CD4-positive, alpha-beta memory T cell (primary cell): ENCODE measurements around the gene ACOXL. TPM values are rescaled to one million over a fixed set of nuclear protein-coding genes. Genes with fewer than 3 reads are reported as not detected.

Experiments
- CTCF ChIA-PET: fragments of 350-600 bp; sonication (Branson Sonifier 250); formaldehyde crosslinking; loops from one replicate; lab custom pipeline; 2021; ENCODE audit warnings: inconsistent platforms; ENCODE audit not compliant: partially characterized antibody; lab: Charles Lee
- POLR2A ChIA-PET: fragments of 350-600 bp; sonication (Branson Sonifier 250); formaldehyde crosslinking; loops from one replicate; lab custom pipeline; 2021; ENCODE audit not compliant: partially characterized antibody; lab: Charles Lee
- DNase-seq, 5 donors: peaks; one replicate each; pipeline versions ENCODE4 v3.0.0 to v3.0.0-alpha.2; 2020 to 2022; ENCODE audit warnings: mixed read lengths in 1 of 5
- H3K27ac ChIP-seq: one replicate; pipeline ENCODE4 v1.7.0; 2013; ENCODE audit warnings: low read depth, low read length
- H3K27me3 ChIP-seq: 2 replicates; pipeline ENCODE4 v1.7.0; 2013; ENCODE audit warnings: mild to moderate bottlenecking, low read length, moderate library complexity; ENCODE audit not compliant: insufficient read depth
- H3K36me3 ChIP-seq: 2 replicates; pipeline ENCODE4 v1.7.0; 2013; ENCODE audit warnings: mild to moderate bottlenecking, low read length, moderate library complexity; ENCODE audit not compliant: insufficient read depth
- H3K4me1 ChIP-seq: 2 replicates; pipeline ENCODE4 v1.7.0; 2013; ENCODE audit warnings: mild to moderate bottlenecking, low read length, moderate library complexity; ENCODE audit not compliant: insufficient read depth
- H3K4me3 ChIP-seq, 2 donors: one replicate each; pipeline ENCODE4 v1.7.0; 2013; ENCODE audit warnings: low read length in 2 of 2, mild to moderate bottlenecking in 1 of 2
- H3K9me3 ChIP-seq, 2 donors: one replicate each; pipeline ENCODE4 v1.7.0; 2013; ENCODE audit warnings: low read length in 2 of 2, control low read depth in 1 of 2; ENCODE audit not compliant: control insufficient read depth in 1 of 2
- H3K27ac Mint-ChIP-seq, 7 donors: one replicate each; pipeline ENCODE4 v1.8.0; 2020 to 2021; ENCODE audit warnings: mixed read lengths in 7 of 7, mild to moderate bottlenecking in 6 of 7, inconsistent platforms in 3 of 7, moderate library complexity in 3 of 7
- H3K27me3 Mint-ChIP-seq, 2 donors: one replicate each; pipeline ENCODE4 v1.8.0; 2020 to 2021; ENCODE audit warnings: mixed read lengths in 2 of 2
- H3K36me3 Mint-ChIP-seq, 2 donors: one replicate each; pipeline ENCODE4 v1.8.0; 2020 to 2021; ENCODE audit warnings: mixed read lengths in 2 of 2, inconsistent platforms in 1 of 2, mild to moderate bottlenecking in 1 of 2
- H3K4me1 Mint-ChIP-seq, 4 donors: one replicate each; pipeline ENCODE4 v1.8.0; 2020 to 2021; ENCODE audit warnings: mixed read lengths in 4 of 4, mild to moderate bottlenecking in 1 of 4
- H3K4me3 Mint-ChIP-seq, 8 donors: one replicate each; pipeline ENCODE4 v1.8.0; 2020 to 2021; ENCODE audit warnings: mixed read lengths in 8 of 8, mild to moderate bottlenecking in 7 of 8, moderate library complexity in 6 of 8, inconsistent platforms in 3 of 8
- H3K9me3 Mint-ChIP-seq, 8 donors: one replicate each; pipeline ENCODE4 v1.8.0; 2020 to 2021; ENCODE audit warnings: mixed read lengths in 8 of 8, mild to moderate bottlenecking in 5 of 8, inconsistent platforms in 3 of 8, moderate library complexity in 1 of 8
- intact Hi-C: fragments of 100-400 bp; cut with micrococcal nuclease; formaldehyde crosslinking; loops from one replicate; pipeline ENCODE4 v1.15.1; 2023
- polyA plus RNA-seq, 2 donors: library from polyadenylated mRNA; unstranded; fragments of 300-500 nt; fragmentation: Illumina TruSeq; gene quantifications; one replicate each; pipeline ENCODE4 v1.2.3, GENCODE V29; 2021
- total RNA-seq, 2 experiments: library from RNA; stranded (reverse); gene quantifications; one replicate each; pipeline ENCODE4 v1.2.3, GENCODE V29; 2021

The ACOXL gene
- total and polyA plus RNA-seq, 4 experiments from 2014 or later = not detected

GRCh38 chr2:111149882-111150455 is 417.6 kb downstream of the ACOXL start:
- ChIA-PET POLR2A (no interaction called here), CTCF (no interaction called here)
- H3K4me3 Mint-ChIP-seq = no peak overlapping the region
- no peaks in the 10 kb centered on the region for H3K27me3 ChIP-seq
- H3K27ac Mint-ChIP-seq = no peak overlapping the region
- no peak overlapping the region for H3K27ac ChIP-seq
- H3K4me1 ChIP-seq = no peaks in the 10 kb centered on the region
- H3K9me3 ChIP-seq = no peaks in the 10 kb centered on the region
- H3K9me3 Mint-ChIP-seq = no peaks in the 10 kb centered on the region
- intact Hi-C loops = no loop called here
- peaks cover 0 to 7% (median 4%) of the 10 kb centered on the region in 4 donors for H3K4me1 Mint-ChIP-seq
- no peaks in the 10 kb centered on the region for H3K27me3 Mint-ChIP-seq
- peaks cover 41 to 48% of the 10 kb centered on the region in 2 donors for H3K36me3 Mint-ChIP-seq
- H3K4me3 ChIP-seq = no peak overlapping the region
- no peak for DNase-seq
- peaks cover 12% of the 10 kb centered on the region for H3K36me3 ChIP-seq

DNA sequence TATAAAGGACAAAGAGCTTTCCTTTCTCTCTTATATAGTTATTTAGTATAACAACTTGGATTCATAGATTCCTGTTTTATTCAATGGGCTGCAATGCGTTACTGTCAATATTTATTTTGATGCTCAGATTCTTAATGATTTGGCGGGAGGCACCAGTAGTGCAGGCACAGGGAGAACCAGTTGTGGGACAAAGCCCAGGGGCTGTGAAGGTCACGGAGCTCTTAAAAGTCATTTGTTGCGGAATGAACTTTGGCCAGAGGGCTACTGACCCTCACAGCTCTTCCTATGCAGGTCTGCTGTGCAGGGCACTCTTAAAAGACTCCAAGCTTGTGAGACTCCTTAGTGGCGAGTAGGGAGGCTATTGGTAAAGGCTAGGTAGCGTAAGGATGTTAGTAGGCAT is 422.4 kb downstream of the ACOXL start:
- no peak for DNase-seq
- no peaks in the 10 kb centered on the region for H3K27me3 Mint-ChIP-seq
- intact Hi-C loops = no loop called here
- POLR2A ChIA-PET = no interaction called here
- Histone ChIP-seq H3K36me3 (peaks cover 23% of the 10 kb centered on the region), H3K4me3 (no peak overlapping the region), H3K27me3 (no peaks in the 10 kb centered on the region), H3K9me3 (no peaks in the 10 kb centered on the region), H3K27ac (no peak overlapping the region), H3K4me1 (no peaks in the 10 kb centered on the region)
- H3K4me1 Mint-ChIP-seq = peaks cover 4 to 7% (median 4%) of the 10 kb centered on the region in 4 donors
- H3K4me3 Mint-ChIP-seq = no peak overlapping the region
- peak overlapping the region in 1 of 7 donors; percentile 63 for H3K27ac Mint-ChIP-seq
- H3K36me3 Mint-ChIP-seq = peaks cover 51 to 57% of the 10 kb centered on the region in 2 donors
- CTCF ChIA-PET = no interaction called here
- peaks cover 0 to 1% (median 0%) of the 10 kb centered on the region in 8 donors for H3K9me3 Mint-ChIP-seq

DNA sequence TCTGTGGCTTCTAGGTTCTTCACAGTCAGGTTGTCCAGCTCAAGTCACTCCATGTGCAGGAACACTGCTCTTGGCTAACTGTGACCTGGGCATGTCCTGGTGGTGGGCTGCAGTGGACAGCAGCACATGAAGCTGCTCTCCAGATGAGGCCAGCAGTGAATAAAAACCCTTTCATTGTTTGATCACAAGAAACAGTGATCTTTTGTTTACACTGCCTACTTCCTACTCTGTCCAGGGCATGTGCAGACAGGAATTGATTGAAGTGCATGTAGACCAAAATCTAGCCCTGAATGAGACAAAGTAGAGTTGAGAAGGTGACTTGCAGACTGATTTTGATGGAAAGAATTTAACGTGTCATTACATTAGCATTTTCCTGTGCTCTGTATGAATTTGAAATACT is 423.2 kb downstream of the ACOXL start:
- H3K9me3 ChIP-seq = no peaks in the 10 kb centered on the region
- peaks cover 0 to 1% (median 0%) of the 10 kb centered on the region in 8 donors for H3K9me3 Mint-ChIP-seq
- no peak overlapping the region for H3K4me3 Mint-ChIP-seq
- no peak overlapping the region for H3K4me3 ChIP-seq
- POLR2A ChIA-PET = no interaction called here
- peaks cover 23% of the 10 kb centered on the region for H3K36me3 ChIP-seq
- H3K27me3 ChIP-seq = no peaks in the 10 kb centered on the region
- peak overlapping the region in 1 of 7 donors; percentile 42 for H3K27ac Mint-ChIP-seq
- H3K36me3 Mint-ChIP-seq = peaks cover 45 to 55% of the 10 kb centered on the region in 2 donors
- H3K4me1 Mint-ChIP-seq = peaks cover 5 to 11% (median 9%) of the 10 kb centered on the region in 4 donors
- no peak for DNase-seq
- CTCF ChIA-PET = interaction anchor here (1.7 kb wide), 1 partner anchor 13 kb away, joined by 4 read pairs; no protein-coding TSS in a partner anchor
- intact Hi-C loops = no loop called here
- no peaks in the 10 kb centered on the region for H3K27me3 Mint-ChIP-seq
- no peak overlapping the region for H3K27ac ChIP-seq
- no peaks in the 10 kb centered on the region for H3K4me1 ChIP-seq

DNA sequence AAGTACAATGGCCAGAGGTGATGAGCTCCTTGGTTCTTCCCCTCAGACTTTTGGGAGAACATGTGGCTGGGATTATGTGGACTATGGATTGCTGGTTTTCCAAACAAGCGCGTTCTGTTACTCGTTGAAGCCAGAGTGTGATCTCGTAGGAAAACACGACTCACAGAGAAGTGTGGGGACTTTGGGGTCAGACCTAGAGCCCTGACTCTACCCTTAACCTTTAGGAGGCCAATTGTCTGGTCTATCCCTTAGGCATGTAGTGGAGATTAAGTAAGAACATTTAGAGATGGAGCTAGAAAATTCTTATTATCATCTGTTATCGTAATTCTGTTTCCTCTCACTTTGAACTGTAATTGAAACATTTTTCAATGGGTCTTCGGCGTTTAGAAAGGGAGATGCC is 424.2 kb downstream of the ACOXL start:
- Mint-ChIP-seq H3K27me3 (no peaks in the 10 kb centered on the region), H3K4me3 (no peak overlapping the region), H3K4me1 (peaks cover 5 to 13% (median 11%) of the 10 kb centered on the region in 4 donors), H3K36me3 (peaks cover 42 to 53% of the 10 kb centered on the region in 2 donors), H3K9me3 (peaks cover 0 to 1% (median 0%) of the 10 kb centered on the region in 8 donors), H3K27ac (peak overlapping the region in 1 of 7 donors; percentile 16)
- Histone ChIP-seq H3K9me3 (no peaks in the 10 kb centered on the region), H3K4me1 (no peaks in the 10 kb centered on the region), H3K36me3 (peaks cover 23% of the 10 kb centered on the region), H3K27me3 (no peaks in the 10 kb centered on the region), H3K27ac (no peak overlapping the region), H3K4me3 (no peak overlapping the region)
- intact Hi-C loops = no loop called here
- CTCF ChIA-PET = interaction anchor here (1.7 kb wide), 1 partner anchor 12 kb away, joined by 4 read pairs; no protein-coding TSS in a partner anchor
- POLR2A ChIA-PET = no interaction called here
- no peak for DNase-seq

DNA sequence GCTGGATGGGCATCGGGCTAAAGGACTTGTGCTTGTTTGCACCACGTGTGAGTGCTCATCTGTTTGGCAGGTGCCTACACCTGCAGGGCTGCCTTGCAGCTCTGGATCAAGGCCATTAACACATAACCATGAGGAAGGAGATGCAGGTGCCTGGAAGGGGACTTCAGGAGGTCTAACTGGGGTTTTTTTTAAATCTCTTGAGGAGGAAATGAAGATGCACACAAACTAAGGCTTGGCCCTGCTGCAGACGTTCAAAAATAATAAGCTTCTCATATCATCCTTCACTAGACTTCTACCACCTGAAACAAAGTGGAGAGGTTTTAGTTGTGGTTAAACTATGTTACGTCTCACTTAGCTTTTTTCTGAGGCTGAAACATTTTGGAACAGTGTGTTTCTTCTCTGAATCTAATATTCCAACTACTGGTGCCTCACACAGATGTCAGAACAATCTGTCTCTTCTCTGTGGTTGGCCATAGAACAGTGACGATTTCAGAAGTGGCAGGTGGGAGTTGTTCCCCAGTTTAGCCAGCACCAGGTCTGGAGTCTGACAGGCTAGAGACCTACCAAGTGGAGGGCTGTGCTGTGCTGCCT is 424.8 kb downstream of the ACOXL start:
- Mint-ChIP-seq H3K27me3 (no peaks in the 10 kb centered on the region), H3K27ac (peak overlapping the region in 1 of 7 donors; percentile 16), H3K9me3 (peaks cover 0 to 1% (median 0%) of the 10 kb centered on the region in 8 donors), H3K4me1 (peaks cover 5 to 17% (median 14%) of the 10 kb centered on the region in 4 donors), H3K4me3 (no peak overlapping the region), H3K36me3 (peaks cover 38 to 50% of the 10 kb centered on the region in 2 donors)
- no peak overlapping the region for H3K27ac ChIP-seq
- H3K9me3 ChIP-seq = no peaks in the 10 kb centered on the region
- peaks cover 16% of the 10 kb centered on the region for H3K36me3 ChIP-seq
- intact Hi-C loops = no loop called here
- peaks cover 3% of the 10 kb centered on the region for H3K4me1 ChIP-seq
- no peak for DNase-seq
- ChIA-PET CTCF (interaction anchor here (1.7 kb wide), 1 partner anchor 11 kb away, joined by 4 read pairs; no protein-coding TSS in a partner anchor), POLR2A (no interaction called here)
- H3K27me3 ChIP-seq = no peaks in the 10 kb centered on the region
- no peak overlapping the region for H3K4me3 ChIP-seq

GRCh38 chr2:111157798-111158197 is 425.4 kb downstream of the ACOXL start:
- CTCF ChIA-PET = no interaction called here
- intact Hi-C loops = no loop called here
- H3K4me3 ChIP-seq = no peak overlapping the region
- H3K27ac Mint-ChIP-seq = no peak overlapping the region
- H3K27me3 ChIP-seq = no peaks in the 10 kb centered on the region
- H3K4me1 ChIP-seq = peaks cover 9% of the 10 kb centered on the region
- H3K27ac ChIP-seq = no peak overlapping the region
- no peaks in the 10 kb centered on the region for H3K27me3 Mint-ChIP-seq
- H3K36me3 ChIP-seq = peaks cover 10% of the 10 kb centered on the region
- DNase-seq = no peak
- peaks cover 35 to 45% of the 10 kb centered on the region in 2 donors for H3K36me3 Mint-ChIP-seq
- H3K4me3 Mint-ChIP-seq = no peak overlapping the region
- peaks cover 0 to 1% (median 0%) of the 10 kb centered on the region in 8 donors for H3K9me3 Mint-ChIP-seq
- POLR2A ChIA-PET = no interaction called here
- peaks cover 11 to 23% (median 19%) of the 10 kb centered on the region in 4 donors for H3K4me1 Mint-ChIP-seq
- no peaks in the 10 kb centered on the region for H3K9me3 ChIP-seq

GRCh38 chr2:111159641-111160040 is 427.3 kb downstream of the ACOXL start:
- ChIA-PET CTCF (no interaction called here), POLR2A (no interaction called here)
- H3K9me3 Mint-ChIP-seq = peaks cover 0 to 1% (median 0%) of the 10 kb centered on the region in 8 donors
- H3K27ac Mint-ChIP-seq = no peak overlapping the region
- H3K36me3 ChIP-seq = peaks cover 10% of the 10 kb centered on the region
- H3K36me3 Mint-ChIP-seq = peaks cover 34 to 40% of the 10 kb centered on the region in 2 donors
- no peak for DNase-seq
- intact Hi-C loops = no loop called here
- H3K27me3 ChIP-seq = no peaks in the 10 kb centered on the region
- no peak overlapping the region for H3K4me3 Mint-ChIP-seq
- H3K27ac ChIP-seq = no peak overlapping the region
- no peak overlapping the region for H3K4me3 ChIP-seq
- H3K4me1 ChIP-seq = peaks cover 13% of the 10 kb centered on the region
- H3K4me1 Mint-ChIP-seq = peaks cover 14 to 30% (median 24%) of the 10 kb centered on the region in 4 donors
- no peaks in the 10 kb centered on the region for H3K9me3 ChIP-seq
- H3K27me3 Mint-ChIP-seq = no peaks in the 10 kb centered on the region
